Spleen (tissue), 7 donors: Measurements from ENCODE around the gene CCDC69.
A peak's percentile ranks its signal among the peaks of the same experiment; 100 is the strongest.

Source experiments
- POLR2A ChIP-seq, 3 donors: fragments of 450-650 bp; IDR thresholded peaks; one replicate each; pipeline ENCODE4 v1.5.1; 2017; ENCODE audit warnings: antibody characterized with exemption in 3 of 3, mild to moderate bottlenecking in 1 of 3
- POLR2AphosphoS5 ChIP-seq, 3 donors: sonication (generic); formaldehyde crosslinking; IDR thresholded peaks; one replicate each; pipeline ENCODE4 v1.5.1; 2017; ENCODE audit warnings: antibody characterized with exemption in 3 of 3
- TF ChIP-seq, protein P1 (sequence below), 11 experiments: fragments of 200-600 bp in 7 of 11; fragments of 450-650 bp in 4 of 11; sonication (generic) in 4 of 11; IDR thresholded peaks in 8 of 11; conservative IDR thresholded peaks in 3 of 11; 1 replicate in 7 of 11; 2 replicates in 4 of 11; pipeline versions ENCODE4 v1.4.0 to v1.8.0; 2016 to 2021; ENCODE audit warnings: antibody characterized with exemption in 11 of 11, inconsistent platforms in 4 of 11, mild to moderate bottlenecking in 1 of 11
- donor health status: DM: no; HTN: no; CAD: no; lungs with moderate emphysema.
- donor health status: DM: no; HTN: no; CAD: no.
- donor health status: DM: no; HTN: no; CAD: no.

DNA sequence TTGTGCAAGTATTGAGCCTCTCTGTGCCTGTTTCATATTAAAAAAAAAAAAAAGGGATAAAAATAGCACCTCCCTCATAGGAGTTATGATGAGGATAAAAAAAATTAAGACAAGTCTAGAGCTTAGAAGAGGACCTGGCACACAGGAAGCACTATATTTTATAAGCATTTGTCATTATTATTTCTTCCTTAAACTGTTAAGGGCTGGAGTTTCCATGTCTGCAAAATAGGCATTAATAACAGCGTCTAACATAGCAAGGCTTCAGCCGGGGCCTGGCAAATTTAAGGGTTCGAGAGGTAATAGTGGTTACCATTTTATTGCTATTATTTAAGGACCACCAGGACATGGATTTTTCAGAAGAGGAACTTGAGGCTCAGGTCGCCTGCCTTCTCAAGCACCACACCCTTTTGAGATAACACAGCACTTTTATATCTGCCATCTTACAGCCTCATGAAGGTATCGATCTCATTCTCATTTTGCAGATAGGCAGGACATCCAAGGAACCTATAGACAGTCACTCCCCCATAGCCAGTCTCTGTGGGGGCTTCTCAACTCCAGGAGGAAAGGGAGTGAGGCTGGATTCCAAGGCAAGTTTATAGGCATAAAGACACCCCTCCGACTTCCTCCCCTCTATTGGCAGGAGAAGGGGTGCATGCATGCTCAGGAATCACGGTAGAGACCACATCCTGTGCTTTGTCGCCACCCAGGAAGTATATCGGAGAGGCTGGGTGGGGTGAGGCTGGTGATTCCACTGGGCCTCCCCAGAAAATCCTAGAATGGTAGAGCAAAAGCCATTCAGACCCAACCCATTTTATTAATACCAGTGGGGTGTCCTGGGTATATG lies 68.7 kb downstream of the CCDC69 start:
- TF ChIP-seq, protein P1, sequence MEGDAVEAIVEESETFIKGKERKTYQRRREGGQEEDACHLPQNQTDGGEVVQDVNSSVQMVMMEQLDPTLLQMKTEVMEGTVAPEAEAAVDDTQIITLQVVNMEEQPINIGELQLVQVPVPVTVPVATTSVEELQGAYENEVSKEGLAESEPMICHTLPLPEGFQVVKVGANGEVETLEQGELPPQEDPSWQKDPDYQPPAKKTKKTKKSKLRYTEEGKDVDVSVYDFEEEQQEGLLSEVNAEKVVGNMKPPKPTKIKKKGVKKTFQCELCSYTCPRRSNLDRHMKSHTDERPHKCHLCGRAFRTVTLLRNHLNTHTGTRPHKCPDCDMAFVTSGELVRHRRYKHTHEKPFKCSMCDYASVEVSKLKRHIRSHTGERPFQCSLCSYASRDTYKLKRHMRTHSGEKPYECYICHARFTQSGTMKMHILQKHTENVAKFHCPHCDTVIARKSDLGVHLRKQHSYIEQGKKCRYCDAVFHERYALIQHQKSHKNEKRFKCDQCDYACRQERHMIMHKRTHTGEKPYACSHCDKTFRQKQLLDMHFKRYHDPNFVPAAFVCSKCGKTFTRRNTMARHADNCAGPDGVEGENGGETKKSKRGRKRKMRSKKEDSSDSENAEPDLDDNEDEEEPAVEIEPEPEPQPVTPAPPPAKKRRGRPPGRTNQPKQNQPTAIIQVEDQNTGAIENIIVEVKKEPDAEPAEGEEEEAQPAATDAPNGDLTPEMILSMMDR (IDR thresholded peaks at IDR 0.05 in 8 of 11, conservative IDR thresholded peaks at IDR 0.05 in 3 of 11) = no peak
- TF ChIP-seq POLR2AphosphoS5 (IDR thresholded peaks at IDR 0.05) (peak in 2 of 3 donors; percentile 53 to 75), POLR2A (IDR thresholded peaks at IDR 0.05) (no peak)
